GM12878 (cell line): Measurements from ENCODE around the gene PHRF1. TPM values are rescaled to one million over a fixed set of nuclear protein-coding genes. Genes with fewer than 3 reads are reported as not detected.

Experiments
- EP300 ChIP-seq, 2 experiments: fragments of 150-350 bp in 1 of 2; IDR thresholded peaks; 2 replicates each; pipeline ENCODE4 v1.6.1; 2011 to 2012; ENCODE audit warnings: low read depth in 2 of 2, low read length in 2 of 2, borderline replicate concordance in 1 of 2, improper control_type of control experiment in 1 of 2, inconsistent platforms in 1 of 2; ENCODE audit not compliant: control insufficient read depth in 1 of 2
- IKZF2 ChIP-seq, 2 experiments: fragments of 450-650 bp; IDR thresholded peaks; 2 replicates each; pipeline ENCODE4 v1.6.1; 2017; ENCODE audit warnings: mild to moderate bottlenecking in 2 of 2, moderate library complexity in 2 of 2
- KLF5 ChIP-seq: fragments of 450-650 bp; IDR thresholded peaks from 2 replicates; pipeline ENCODE4 v1.6.1; 2014; ENCODE audit warnings: mild to moderate bottlenecking; ENCODE audit not compliant: partially characterized antibody
- SMAD5 ChIP-seq: IDR thresholded peaks from 2 replicates; pipeline ENCODE4 v1.6.1; 2016; ENCODE audit warnings: antibody characterized with exemption, low read depth
- SPI1 ChIP-seq: IDR thresholded peaks from 2 replicates; pipeline ENCODE4 v1.6.1; 2011; ENCODE audit warnings: low read depth, mild to moderate bottlenecking, low read length, moderate library complexity, borderline replicate concordance; ENCODE audit not compliant: insufficient read depth
- ZNF24 ChIP-seq: fragments of 450-650 bp; IDR thresholded peaks from 2 replicates; pipeline ENCODE4 v1.6.1; 2017; ENCODE audit warnings: antibody characterized with exemption, mild to moderate bottlenecking
- ZNF274 ChIP-seq: IDR thresholded peaks from one replicate; pipeline ENCODE4 v1.8.0; 2011; ENCODE audit not compliant: insufficient read length, insufficient read depth
- ZNF592 ChIP-seq: fragments of 450-650 bp; IDR thresholded peaks from 2 replicates; pipeline ENCODE4 v1.6.1; 2017; ENCODE audit warnings: mild to moderate bottlenecking, moderate library complexity
- ZNF687 ChIP-seq: fragments of 450-650 bp; IDR thresholded peaks from 2 replicates; pipeline ENCODE4 v1.6.1; 2017; ENCODE audit warnings: mild to moderate bottlenecking, moderate library complexity
- polyA plus RNA-seq, 11 experiments: library from polyadenylated mRNA; depleted of rRNA in 4 of 11; unstranded in 6 of 11; stranded (reverse) in 5 of 11; fragments of >200 nt; fragmentation: Nextera tagmentation in 4 of 11; fragmentation: Illumina TruSeq in 1 of 11; extraction: Ambion mirVana in 4 of 11; extraction: Trizol in 1 of 11; gene quantifications; 1 replicate in 1 of 11; 2 replicates in 10 of 11; pipeline versions ENCODE4 v1.2.1 to v1.2.3, GENCODE V29; 2011 to 2016; ENCODE audit warnings: inconsistent platforms in 2 of 11, missing spikeins in 2 of 11, low read depth in 1 of 11
- total RNA-seq, 4 experiments: library from RNA; depleted of rRNA in 3 of 4; stranded (reverse); fragments of >200 nt in 3 of 4; fragmentation: Illumina TruSeq in 1 of 4; extraction: Trizol in 1 of 4; gene quantifications; 2 replicates each; pipeline versions ENCODE4 v1.2.1 to v1.2.3, GENCODE V29; 2013 to 2021

The PHRF1 gene
- total and polyA plus RNA-seq, 10 of the 15 experiments (the other 5 are each of a cell fraction or from before 2014, with no cell fraction given): 0.13 to 43.5 (median 15.1) TPM

GRCh38 chr11:607020-607780 lies 30.9 kb downstream of the PHRF1 start (continued):
- TF ChIP-seq ZNF687 (no peak), EP300 (IDR thresholded peaks at IDR 0.05; ENCODE audit: borderline replicate concordance in 1 of 2, control insufficient read depth in 1 of 2, low read depth in 2 of 2, low read length in 2 of 2) (no peak), IKZF2 (IDR thresholded peaks at IDR 0.05) (no peak), KLF5 (no peak), SMAD5 (no peak), ZNF24 (no peak), SPI1 (no peak), ZNF274 (no peak), ZNF592 (no peak)
- TF ChIP-seq, all 136 proteins: peak for 0
